Spleen (tissue), 7 donors: ENCODE data around the gene ARL5C.

Experiments used
- POLR2A ChIP-seq, 3 donors: fragments of 450-650 bp; IDR thresholded peaks; one replicate each; pipeline ENCODE4 v1.5.1; 2017; ENCODE audit warnings: antibody characterized with exemption in 3 of 3, mild to moderate bottlenecking in 1 of 3
- POLR2AphosphoS5 ChIP-seq, 3 donors: sonication (generic); formaldehyde crosslinking; IDR thresholded peaks; one replicate each; pipeline ENCODE4 v1.5.1; 2017; ENCODE audit warnings: antibody characterized with exemption in 3 of 3
- TF ChIP-seq, protein P1 (sequence below), 11 experiments: fragments of 200-600 bp in 7 of 11; fragments of 450-650 bp in 4 of 11; sonication (generic) in 4 of 11; IDR thresholded peaks in 8 of 11; conservative IDR thresholded peaks in 3 of 11; 1 replicate in 7 of 11; 2 replicates in 4 of 11; pipeline versions ENCODE4 v1.4.0 to v1.8.0; 2016 to 2021; ENCODE audit warnings: antibody characterized with exemption in 11 of 11, inconsistent platforms in 4 of 11, mild to moderate bottlenecking in 1 of 11
- donor health status: DM: no; HTN: no; CAD: no; lungs with moderate emphysema.
- donor health status: DM: no; HTN: no; CAD: no.
- donor health status: DM: no; HTN: no; CAD: no.

- TF ChIP-seq, protein P1, sequence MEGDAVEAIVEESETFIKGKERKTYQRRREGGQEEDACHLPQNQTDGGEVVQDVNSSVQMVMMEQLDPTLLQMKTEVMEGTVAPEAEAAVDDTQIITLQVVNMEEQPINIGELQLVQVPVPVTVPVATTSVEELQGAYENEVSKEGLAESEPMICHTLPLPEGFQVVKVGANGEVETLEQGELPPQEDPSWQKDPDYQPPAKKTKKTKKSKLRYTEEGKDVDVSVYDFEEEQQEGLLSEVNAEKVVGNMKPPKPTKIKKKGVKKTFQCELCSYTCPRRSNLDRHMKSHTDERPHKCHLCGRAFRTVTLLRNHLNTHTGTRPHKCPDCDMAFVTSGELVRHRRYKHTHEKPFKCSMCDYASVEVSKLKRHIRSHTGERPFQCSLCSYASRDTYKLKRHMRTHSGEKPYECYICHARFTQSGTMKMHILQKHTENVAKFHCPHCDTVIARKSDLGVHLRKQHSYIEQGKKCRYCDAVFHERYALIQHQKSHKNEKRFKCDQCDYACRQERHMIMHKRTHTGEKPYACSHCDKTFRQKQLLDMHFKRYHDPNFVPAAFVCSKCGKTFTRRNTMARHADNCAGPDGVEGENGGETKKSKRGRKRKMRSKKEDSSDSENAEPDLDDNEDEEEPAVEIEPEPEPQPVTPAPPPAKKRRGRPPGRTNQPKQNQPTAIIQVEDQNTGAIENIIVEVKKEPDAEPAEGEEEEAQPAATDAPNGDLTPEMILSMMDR (IDR thresholded peaks at IDR 0.05 in 8 of 11, conservative IDR thresholded peaks at IDR 0.05 in 3 of 11), result peak in 3 of 11 experiments; percentile 12 to 42 (median 23)
- TF ChIP-seq POLR2AphosphoS5 (IDR thresholded peaks at IDR 0.05), result peak in 2 of 3 donors; percentile 48 to 68
- TF ChIP-seq POLR2A (IDR thresholded peaks at IDR 0.05), result no peak
These were observed 12.3 kb downstream of the ARL5C start for GRCh38 chr17:39153599-39154051.
